IMR-90 (cell line): Measurements from ENCODE around the gene SUSD6. TPM values are rescaled to one million over a fixed set of nuclear protein-coding genes. Genes with fewer than 3 reads are reported as not detected.

Experiments
- ATAC-seq: fragments of 200-7000 bp; cut with Tn5 transposase; 2 replicates; pipeline ENCODE4 v1.9.1; 2020; ENCODE audit warnings: low read depth, mild to moderate bottlenecking, moderate library complexity
- BruUV-seq: library from RNA; stranded (reverse); fragments of 400-500 nt; replicated peaks from 2 replicates; lab custom pipeline; 2021; lab: Mats Ljungman, UMichigan
- CTCF ChIA-PET: fragments of 300-600 bp; formaldehyde crosslinking; extraction: SDS; loops from one replicate; lab custom pipeline; 2021; ENCODE audit warnings: antibody characterized with exemption; lab: Yijun Ruan, JAX
- POLR2A ChIA-PET: fragments of 300-600 bp; sonication (Branson Sonifier 250); formaldehyde crosslinking; loops from one replicate; lab custom pipeline; 2022; ENCODE audit warnings: antibody characterized with exemption; ENCODE audit not compliant: unreplicated experiment; lab: Charles Lee
- DNase-seq: peaks from one replicate; pipeline ENCODE4 v3.0.0; 2013
- H2AFZ ChIP-seq: replicated peaks from 2 replicates; pipeline ENCODE3; 2013; ENCODE audit warnings: low read length, mild to moderate bottlenecking; ENCODE audit not compliant: poor library complexity
- H2AK5ac ChIP-seq: 2 replicates; pipeline ENCODE4 v1.6.1; 2013; ENCODE audit warnings: low read depth, low read length, inconsistent platforms
- H2AK9ac ChIP-seq: replicated peaks from 2 replicates; pipeline ENCODE3; 2013; ENCODE audit warnings: mild to moderate bottlenecking, low read depth, low read length, moderate library complexity; ENCODE audit not compliant: poor library complexity
- H2BK120ac ChIP-seq: 2 replicates; pipeline ENCODE4 v1.6.1; 2013; ENCODE audit warnings: low read depth, low read length, inconsistent platforms
- H2BK15ac ChIP-seq: 3 replicates; pipeline ENCODE4 v1.6.1; 2013; ENCODE audit warnings: low read depth, low read length, inconsistent platforms
- H2BK20ac ChIP-seq: 2 replicates; pipeline ENCODE4 v1.6.1; 2013; ENCODE audit warnings: low read depth, mild to moderate bottlenecking, inconsistent platforms, low read length, moderate library complexity
- H2BK5ac ChIP-seq: 2 replicates; pipeline ENCODE4 v1.6.1; 2013; ENCODE audit warnings: mild to moderate bottlenecking, low read depth, low read length, inconsistent platforms; ENCODE audit not compliant: poor library complexity, severe bottlenecking
- H3K14ac ChIP-seq: replicated peaks from 2 replicates; pipeline ENCODE4 v1.6.1; 2013; ENCODE audit warnings: low read depth, low read length, inconsistent platforms
- H3K18ac ChIP-seq: 2 replicates; pipeline ENCODE4 v1.6.1; 2013; ENCODE audit warnings: low read depth, low read length, control low read depth
- H3K23ac ChIP-seq: 2 replicates; pipeline ENCODE4 v1.6.1; 2013; ENCODE audit warnings: low read depth, low read length, inconsistent platforms
- H3K27ac ChIP-seq: 2 replicates; pipeline ENCODE4 v1.5.1; 2013; ENCODE audit warnings: mild to moderate bottlenecking, control low read depth, low read length; ENCODE audit not compliant: insufficient read depth
- H3K27me3 ChIP-seq: 2 replicates; pipeline ENCODE4 v1.6.1; 2013; ENCODE audit warnings: low read length; ENCODE audit not compliant: control insufficient read depth, insufficient read depth
- H3K36me3 ChIP-seq: 2 replicates; pipeline ENCODE4 v1.6.1; 2013; ENCODE audit warnings: low read length, mixed read lengths; ENCODE audit not compliant: control insufficient read depth, insufficient read depth
- H3K4ac ChIP-seq: 2 replicates; pipeline ENCODE4 v1.6.1; 2013; ENCODE audit warnings: low read depth, low read length, inconsistent platforms
- H3K4me1 ChIP-seq: 2 replicates; pipeline ENCODE4 v1.6.1; 2013; ENCODE audit warnings: low read length, mixed read lengths; ENCODE audit not compliant: control insufficient read depth, insufficient read depth
- H3K4me2 ChIP-seq: 2 replicates; pipeline ENCODE4 v1.6.1; 2013; ENCODE audit warnings: low read depth, mild to moderate bottlenecking, control low read depth, low read length, moderate library complexity
- H3K4me3 ChIP-seq: 2 replicates; pipeline ENCODE4 v1.5.1; 2013; ENCODE audit warnings: low read depth, mild to moderate bottlenecking, control low read depth, low read length, moderate library complexity; ENCODE audit not compliant: insufficient read depth
- H3K56ac ChIP-seq: 2 replicates; pipeline ENCODE4 v1.6.1; 2013; ENCODE audit warnings: low read length, inconsistent platforms; ENCODE audit not compliant: insufficient read depth; ENCODE audit errors: extremely low read depth
- H3K79me1 ChIP-seq, 2 experiments: 2 replicates each; pipeline ENCODE4 v1.6.1; 2013; ENCODE audit warnings: low read length in 2 of 2, inconsistent platforms in 1 of 2, low read depth in 1 of 2
- H3K9ac ChIP-seq: 2 replicates; pipeline ENCODE4 v1.6.1; 2013; ENCODE audit warnings: low read depth, low read length, control low read depth
- H3K9me1 ChIP-seq: 2 replicates; pipeline ENCODE4 v1.6.1; 2013; ENCODE audit warnings: low read length, inconsistent platforms; ENCODE audit not compliant: insufficient read depth
- H3K9me3 ChIP-seq: 2 replicates; pipeline ENCODE4 v1.6.1; 2013; ENCODE audit warnings: low read length; ENCODE audit not compliant: control insufficient read depth, insufficient read depth
- H4K20me1 ChIP-seq: 2 replicates; pipeline ENCODE4 v1.6.1; 2013; ENCODE audit warnings: low read length, inconsistent platforms; ENCODE audit not compliant: insufficient read depth
- H4K5ac ChIP-seq: 2 replicates; pipeline ENCODE4 v1.6.1; 2013; ENCODE audit warnings: mild to moderate bottlenecking, low read depth, low read length, control low read depth
- H4K8ac ChIP-seq, 2 experiments: 2 replicates each; pipeline ENCODE4 v1.6.1; 2013; ENCODE audit warnings: low read depth in 2 of 2, low read length in 2 of 2, control low read depth in 1 of 2, inconsistent platforms in 1 of 2
- H4K91ac ChIP-seq: 2 replicates; pipeline ENCODE4 v1.6.1; 2013; ENCODE audit warnings: low read depth, low read length, inconsistent platforms; ENCODE audit not compliant: insufficient read depth
- CHD1 ChIP-seq: IDR thresholded peaks from 2 replicates; pipeline ENCODE4 v1.6.1; 2012; ENCODE audit warnings: low read depth, low read length, improper control_type of control experiment
- FOS ChIP-seq: fragments of 150-350 bp; IDR thresholded peaks from 2 replicates; pipeline ENCODE4 v1.6.1; 2016; ENCODE audit warnings: low read depth, low read length
- MAZ ChIP-seq: IDR thresholded peaks from 2 replicates; pipeline ENCODE4 v1.6.1; 2012; ENCODE audit warnings: low read depth, mild to moderate bottlenecking, low read length, improper control_type of control experiment, moderate library complexity, borderline replicate concordance
- WGBS, 2 experiments: methylation state at CpG; one replicate each; pipeline versions ENCODE4 v1.1.5 to v1.1.7; 2013; ENCODE audit warnings: missing lambda C conversion rate in 2 of 2; ENCODE audit not compliant: insufficient read length in 1 of 2; ENCODE audit errors: extremely low coverage in 2 of 2; 5-methylcytosine and 5-hydroxymethylcytosine counted together
- dilution Hi-C: fragments of 300-500 bp; cut with HindIII; formaldehyde crosslinking; loops from one replicate; pipeline ENCODE4 v1.14.3; 2018; ENCODE audit warnings: low sequenced_read_pairs; ENCODE audit not compliant: unreplicated experiment
- in situ Hi-C: fragments of 300-500 bp; cut with MboI; formaldehyde crosslinking; loops from 3 replicates; pipeline ENCODE4 v1.14.3; 2019; ENCODE audit warnings: low sequenced_read_pairs, inconsistent platforms, mixed read lengths
- intact Hi-C: fragments of 100-400 bp; cut with micrococcal nuclease; formaldehyde crosslinking; loops from 2 replicates; pipeline ENCODE4 v1.10.0; 2022
- polyA plus RNA-seq, 3 experiments: library from polyadenylated mRNA; depleted of rRNA; stranded (reverse); fragments of >200 nt; gene quantifications; 2 replicates each; pipeline ENCODE4 v1.2.3, GENCODE V29; 2012; ENCODE audit warnings: low replicate concordance in 1 of 3
- total RNA-seq: library from RNA; depleted of rRNA; stranded (reverse); fragments of >200 nt; gene quantifications from 2 replicates; pipeline ENCODE4 v1.2.3, GENCODE V29; 2012
- TF ChIP-seq, protein P1 (sequence below): fragments of 150-350 bp; IDR thresholded peaks from 2 replicates; pipeline ENCODE4 v1.6.1; 2016; ENCODE audit warnings: low read depth, mild to moderate bottlenecking, low read length, moderate library complexity, borderline replicate concordance
- TF ChIP-seq, protein P2 (sequence below): fragments of 150-350 bp; IDR thresholded peaks from 2 replicates; pipeline ENCODE4 v1.6.1; 2017; ENCODE audit warnings: mild to moderate bottlenecking, antibody characterized with exemption, low read length, low read depth
- TF ChIP-seq, protein P3 (sequence below): conservative IDR thresholded peaks from 2 replicates; pipeline ENCODE4 v1.5.1; 2012; ENCODE audit warnings: mild to moderate bottlenecking, low read depth, low read length, improper control_type of control experiment

The SUSD6 gene
- total and polyA plus RNA-seq, 2 of the 4 experiments (the other 2 are of a cell fraction) = 2.3 to 10.1 TPM

DNA sequence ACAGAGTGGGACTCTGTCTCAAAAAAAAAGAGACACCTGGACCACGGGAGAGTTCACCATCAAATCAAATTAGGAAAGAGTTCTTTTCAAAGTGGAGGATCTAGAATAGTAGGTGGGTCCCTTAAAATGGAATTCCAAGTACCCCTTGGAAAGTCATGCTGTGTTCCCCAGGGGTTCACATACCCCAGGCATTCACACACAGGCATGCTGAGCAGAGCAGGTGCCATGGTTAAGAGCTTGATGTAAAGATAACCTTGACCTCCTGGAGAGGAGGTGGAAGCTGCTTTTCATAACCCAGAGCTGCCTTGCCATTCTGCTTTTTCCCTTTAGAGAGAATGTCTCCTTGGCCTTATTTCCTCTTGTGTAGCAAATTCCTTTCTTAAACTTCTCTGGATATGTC is 141.4 kb downstream of the SUSD6 start:
- no peaks in the 10 kb centered on the region for H4K20me1 ChIP-seq
- no peak overlapping the region for H3K27ac ChIP-seq
- H3K79me1 ChIP-seq = no peaks in the 10 kb centered on the region
- intact Hi-C loops = no loop called here
- no TSS peak for BruUV-seq
- no peak overlapping the region for H2BK15ac ChIP-seq
- in situ Hi-C loops = no loop called here
- dilution Hi-C loops = no loop called here
- no peak overlapping the region for H3K4me2 ChIP-seq
- no peak overlapping the region for H3K23ac ChIP-seq
- no peak overlapping the region for H3K56ac ChIP-seq
- H3K9ac ChIP-seq = no peak overlapping the region
- ChIA-PET CTCF (no interaction called here), POLR2A (no interaction called here)
- no peak overlapping the region for H2BK20ac ChIP-seq
- WGBS, 2 experiments = no CpG with 5 or more reads among the region's 1 CpG
- no peak overlapping the region for H3K18ac ChIP-seq
- no peaks in the 10 kb centered on the region for H3K9me3 ChIP-seq
- no peak overlapping the region for H3K14ac ChIP-seq
- no peak overlapping the region for H3K4ac ChIP-seq
- H4K91ac ChIP-seq = no peak overlapping the region
- peaks cover 2% of the 10 kb centered on the region; the same call in 1 of the 2 replicates for H3K27me3 ChIP-seq
- H3K4me3 ChIP-seq = no peak overlapping the region
- DNase-seq (no peak), ATAC-seq (no peak)
- no peaks in the 10 kb centered on the region for H3K36me3 ChIP-seq
- TF ChIP-seq, protein P1, sequence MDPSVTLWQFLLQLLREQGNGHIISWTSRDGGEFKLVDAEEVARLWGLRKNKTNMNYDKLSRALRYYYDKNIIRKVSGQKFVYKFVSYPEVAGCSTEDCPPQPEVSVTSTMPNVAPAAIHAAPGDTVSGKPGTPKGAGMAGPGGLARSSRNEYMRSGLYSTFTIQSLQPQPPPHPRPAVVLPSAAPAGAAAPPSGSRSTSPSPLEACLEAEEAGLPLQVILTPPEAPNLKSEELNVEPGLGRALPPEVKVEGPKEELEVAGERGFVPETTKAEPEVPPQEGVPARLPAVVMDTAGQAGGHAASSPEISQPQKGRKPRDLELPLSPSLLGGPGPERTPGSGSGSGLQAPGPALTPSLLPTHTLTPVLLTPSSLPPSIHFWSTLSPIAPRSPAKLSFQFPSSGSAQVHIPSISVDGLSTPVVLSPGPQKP = no peak
- TF ChIP-seq CHD1 = no peak
- TF ChIP-seq MAZ = no peak
- TF ChIP-seq FOS = no peak
- TF ChIP-seq, protein P2, sequence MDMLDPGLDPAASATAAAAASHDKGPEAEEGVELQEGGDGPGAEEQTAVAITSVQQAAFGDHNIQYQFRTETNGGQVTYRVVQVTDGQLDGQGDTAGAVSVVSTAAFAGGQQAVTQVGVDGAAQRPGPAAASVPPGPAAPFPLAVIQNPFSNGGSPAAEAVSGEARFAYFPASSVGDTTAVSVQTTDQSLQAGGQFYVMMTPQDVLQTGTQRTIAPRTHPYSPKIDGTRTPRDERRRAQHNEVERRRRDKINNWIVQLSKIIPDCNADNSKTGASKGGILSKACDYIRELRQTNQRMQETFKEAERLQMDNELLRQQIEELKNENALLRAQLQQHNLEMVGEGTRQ = no peak
- TF ChIP-seq, protein P3, sequence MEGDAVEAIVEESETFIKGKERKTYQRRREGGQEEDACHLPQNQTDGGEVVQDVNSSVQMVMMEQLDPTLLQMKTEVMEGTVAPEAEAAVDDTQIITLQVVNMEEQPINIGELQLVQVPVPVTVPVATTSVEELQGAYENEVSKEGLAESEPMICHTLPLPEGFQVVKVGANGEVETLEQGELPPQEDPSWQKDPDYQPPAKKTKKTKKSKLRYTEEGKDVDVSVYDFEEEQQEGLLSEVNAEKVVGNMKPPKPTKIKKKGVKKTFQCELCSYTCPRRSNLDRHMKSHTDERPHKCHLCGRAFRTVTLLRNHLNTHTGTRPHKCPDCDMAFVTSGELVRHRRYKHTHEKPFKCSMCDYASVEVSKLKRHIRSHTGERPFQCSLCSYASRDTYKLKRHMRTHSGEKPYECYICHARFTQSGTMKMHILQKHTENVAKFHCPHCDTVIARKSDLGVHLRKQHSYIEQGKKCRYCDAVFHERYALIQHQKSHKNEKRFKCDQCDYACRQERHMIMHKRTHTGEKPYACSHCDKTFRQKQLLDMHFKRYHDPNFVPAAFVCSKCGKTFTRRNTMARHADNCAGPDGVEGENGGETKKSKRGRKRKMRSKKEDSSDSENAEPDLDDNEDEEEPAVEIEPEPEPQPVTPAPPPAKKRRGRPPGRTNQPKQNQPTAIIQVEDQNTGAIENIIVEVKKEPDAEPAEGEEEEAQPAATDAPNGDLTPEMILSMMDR = no peak
- H2AFZ ChIP-seq = no peak overlapping the region
- H2BK5ac ChIP-seq = no peak overlapping the region
- H3K4me1 ChIP-seq = peaks cover 1% of the 10 kb centered on the region; the same call in 1 of the 2 replicates
- no peak overlapping the region for H2AK9ac ChIP-seq
- H2BK120ac ChIP-seq = no peak overlapping the region
- no peak overlapping the region for H4K5ac ChIP-seq
- no peak overlapping the region for H2AK5ac ChIP-seq
- H3K9me1 ChIP-seq = no peaks in the 10 kb centered on the region
- no peak overlapping the region for H4K8ac ChIP-seq
